Breast epithelium (tissue), 3 donors: Measurements from ENCODE around the gene IER3IP1. TPM values are rescaled to one million over a fixed set of nuclear protein-coding genes. Genes with fewer than 3 reads are reported as not detected.

Source experiments
- total RNA-seq, 3 donors: library from RNA; depleted of rRNA; stranded (reverse); fragments of >200 nt; gene quantifications; one replicate each; pipeline ENCODE4 v1.1.0, GENCODE V29; 2016

The IER3IP1 gene
- total RNA-seq, 3 donors from 2014 or later = 10.4 to 15.1 (median 13.8) TPM

Other genes with a start within 250 kb of the IER3IP1 start
- not detected for gene ELOA2, start 140.7 kb downstream of the IER3IP1 start, total RNA-seq
- 10 to 100 TPM; 18.7 to 41.0 (median 24.9) TPM for gene HDHD2, start 25.9 kb downstream of the IER3IP1 start, total RNA-seq
- gene SKOR2, start 75.3 kb upstream of the IER3IP1 start, total RNA-seq = not detected